Activated gamma-delta T cell (primary cell): ENCODE measurements around the gene KMT2D.
A peak's percentile ranks its signal among the peaks of the same experiment; 100 is the strongest.

Experiments
- DNase-seq: peaks from one replicate; lab custom pipeline; 2025; lab: John Stamatoyannopoulos, UW

KMT2D gene

DNA sequence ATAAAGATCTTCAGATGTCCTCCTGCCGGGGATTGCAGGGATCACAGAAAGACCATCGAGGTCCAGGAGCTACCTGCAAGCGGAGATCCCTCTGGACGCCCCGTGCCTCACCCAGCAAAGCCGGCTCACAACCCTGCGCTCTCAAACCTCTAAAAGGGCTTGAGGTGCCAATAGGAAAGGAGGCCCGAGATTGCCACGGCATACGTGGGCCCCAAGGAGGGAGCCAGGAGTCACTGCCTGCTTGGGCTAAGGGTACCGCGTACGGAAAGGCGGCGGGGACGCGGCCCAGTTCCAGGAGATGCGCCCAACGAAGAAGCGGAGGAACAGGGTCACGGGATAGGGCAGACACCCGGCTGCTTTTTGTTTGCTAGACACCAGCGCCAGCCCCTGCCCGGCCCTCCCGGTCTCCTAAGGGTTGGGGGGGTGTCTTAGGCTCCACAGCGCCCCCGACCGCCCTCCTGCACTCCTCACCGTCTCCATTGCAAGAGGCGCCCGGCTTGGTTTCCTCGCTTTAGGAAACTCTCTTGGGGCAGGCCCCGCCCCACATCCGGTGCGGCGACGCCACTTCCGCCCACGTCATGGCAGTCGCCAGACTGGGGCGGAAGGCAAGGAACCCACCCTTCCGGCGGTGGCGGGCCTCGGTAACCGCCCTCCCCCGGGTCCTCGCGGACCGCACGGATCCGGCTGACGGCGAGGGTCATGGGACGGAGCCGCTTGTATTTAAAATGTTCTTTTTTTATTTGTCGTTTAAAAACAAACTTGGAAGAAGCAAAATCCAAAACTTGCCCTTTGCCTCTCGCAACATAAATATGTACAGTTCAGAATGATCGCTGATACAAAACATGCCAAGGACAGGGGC, 42.1 kb downstream of the KMT2D start, which contains the start of gene PRKAG1:
Gene PRKAG1 (minus strand): TSS at position 516 of the 859 bp plus-strand sequence. CDS start 36 bp downstream, at position 480.
- DNase-seq, result peak; percentile 96

DNA sequence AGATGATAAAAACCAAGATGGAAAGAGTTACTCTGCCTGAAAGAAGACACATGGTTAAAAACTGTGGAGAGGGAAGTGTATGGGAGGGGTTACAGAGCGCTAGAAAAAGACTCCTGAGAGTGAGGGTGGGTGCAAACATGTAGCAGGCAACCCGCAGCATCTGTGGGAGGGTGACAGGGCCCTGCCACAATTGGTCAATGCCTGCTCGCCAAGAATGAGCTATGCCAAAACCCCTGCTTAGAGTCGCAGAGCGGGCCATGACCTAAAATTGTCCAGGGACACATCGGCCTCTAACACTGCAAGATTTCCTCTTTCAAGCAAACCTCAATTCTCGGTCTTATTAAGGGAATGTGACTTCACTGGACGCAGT, 42.7 kb downstream of the KMT2D start:
- DNase-seq, result no peak

DNA sequence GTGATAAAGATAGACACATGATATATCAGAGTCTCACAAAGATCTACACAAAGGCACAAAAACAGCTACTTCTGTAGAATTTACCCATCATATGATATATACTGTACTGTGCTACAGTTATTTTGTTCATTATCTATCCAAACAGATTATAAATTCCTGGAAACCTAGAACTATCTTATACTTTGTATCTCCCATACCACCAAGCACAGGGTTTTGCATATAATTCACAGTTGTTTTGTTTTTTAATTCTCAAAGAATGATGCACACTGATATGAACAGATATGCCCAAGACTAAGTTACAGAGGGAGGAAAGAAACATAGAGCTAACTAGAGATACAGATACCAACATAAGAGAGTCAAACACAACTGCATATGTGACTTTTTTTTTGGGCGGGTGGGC, 45.4 kb downstream of the KMT2D start:
- no peak for DNase-seq

DNA sequence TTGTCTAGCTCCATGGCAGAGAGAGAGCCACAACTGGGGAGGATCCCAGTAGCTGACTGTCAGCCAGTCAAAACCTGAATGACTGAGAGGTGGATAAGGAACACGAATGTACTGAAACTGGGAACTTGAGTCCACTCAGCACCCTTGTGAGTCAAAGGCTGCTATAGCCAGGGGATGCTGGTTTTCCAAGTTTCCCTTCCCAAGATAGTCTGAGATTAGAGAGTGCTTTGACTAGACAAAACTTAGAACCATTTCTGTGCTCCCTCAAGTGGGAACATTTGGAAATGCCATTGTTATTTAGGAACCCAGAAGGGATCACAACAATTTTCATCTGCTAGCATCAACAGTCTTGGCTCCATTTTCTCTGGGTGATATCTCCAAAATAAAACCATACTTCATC, 46.0 kb downstream of the KMT2D start:
- no peak for DNase-seq

DNA sequence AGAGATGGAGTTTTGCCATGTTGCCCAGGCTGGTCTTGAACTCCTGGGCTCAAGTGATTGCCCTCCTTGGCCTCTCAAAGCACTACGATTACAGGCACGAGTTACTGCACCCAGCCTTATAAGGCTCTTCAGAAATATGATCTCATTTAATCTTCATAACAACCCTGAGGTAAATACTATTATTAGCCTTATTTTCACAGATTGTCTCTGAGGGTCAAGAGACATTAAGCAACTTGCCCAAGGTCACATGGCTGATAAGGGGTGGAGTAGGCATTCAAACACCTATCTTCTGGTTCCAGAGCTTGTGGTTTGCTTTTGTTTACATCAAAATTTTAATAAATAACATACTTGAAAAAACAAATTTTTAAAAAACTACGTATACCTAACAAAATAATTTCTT, 47.2 kb downstream of the KMT2D start:
- no peak for DNase-seq

GRCh38 chr12:49012739-49013138, 47.9 kb downstream of the KMT2D start:
- no peak for DNase-seq
